Neural cell (in vitro differentiated cells): ENCODE results near the gene SMG1.
"Not testable (repeated sequence)": the region's sequence is repeated elsewhere in the genome, so short reads cannot be mapped to it uniquely, and the experiment has no call there.

Experiments used
- EP300 ChIP-seq: fragments of 450-650 bp; conservative IDR thresholded peaks from 2 replicates; pipeline ENCODE4 v1.6.1; 2014; ENCODE audit warnings: antibody characterized with exemption, mild to moderate bottlenecking, moderate library complexity; ENCODE audit not compliant: poor library complexity, severe bottlenecking
- EZH2 ChIP-seq: fragments of 200-600, 300-800 bp; shearing (Covaris generic), sonication (generic); IDR thresholded peaks from 2 replicates; pipeline ENCODE4 v1.6.1; 2014; ENCODE audit warnings: antibody characterized with exemption, low read length, borderline replicate concordance, mild to moderate bottlenecking; ENCODE audit not compliant: insufficient read depth, poor library complexity, severe bottlenecking
- MXI1 ChIP-seq: fragments of 450-650 bp; conservative IDR thresholded peaks from 2 replicates; pipeline ENCODE4 v1.6.1; 2014; ENCODE audit warnings: antibody characterized with exemption, mild to moderate bottlenecking; ENCODE audit not compliant: poor library complexity, severe bottlenecking
- POLR2AphosphoS5 ChIP-seq: IDR thresholded peaks from 2 replicates; pipeline ENCODE4 v1.6.1; 2012
- RAD21 ChIP-seq: fragments of 450-650 bp; conservative IDR thresholded peaks from 2 replicates; pipeline ENCODE4 v1.6.1; 2014; ENCODE audit warnings: antibody characterized with exemption, mild to moderate bottlenecking, moderate library complexity
- TAF1 ChIP-seq: IDR thresholded peaks from 2 replicates; pipeline ENCODE4 v1.6.1; 2012; ENCODE audit warnings: low read depth
- TF ChIP-seq, protein P1 (sequence below): fragments of 450-650 bp; IDR thresholded peaks from 2 replicates; pipeline ENCODE4 v1.5.1; 2014; ENCODE audit warnings: antibody characterized with exemption, mild to moderate bottlenecking, moderate library complexity; ENCODE audit not compliant: poor library complexity, severe bottlenecking
- TF ChIP-seq, protein P2 (sequence below): IDR thresholded peaks from 2 replicates; pipeline ENCODE4 v1.6.1; 2012; ENCODE audit warnings: borderline replicate concordance

DNA sequence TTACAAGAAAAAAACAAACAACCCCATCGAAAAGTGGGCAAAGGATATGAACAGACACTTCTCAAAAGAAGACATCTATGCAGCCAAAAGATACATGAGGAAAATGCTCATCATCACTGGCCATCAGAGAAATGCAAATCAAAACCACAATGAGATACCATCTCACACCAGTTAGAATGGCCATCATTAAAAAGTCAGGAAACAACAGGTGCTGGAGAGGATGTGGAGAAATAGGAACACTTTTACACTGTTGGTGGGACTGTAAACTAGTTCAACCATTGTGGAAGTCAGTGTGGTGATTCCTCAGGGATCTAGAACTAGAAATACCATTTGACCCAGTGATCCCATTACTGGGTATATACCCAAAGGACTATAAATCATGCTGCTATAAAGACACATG, 148.5 kb downstream of the SMG1 start:
- TF ChIP-seq, protein P1, sequence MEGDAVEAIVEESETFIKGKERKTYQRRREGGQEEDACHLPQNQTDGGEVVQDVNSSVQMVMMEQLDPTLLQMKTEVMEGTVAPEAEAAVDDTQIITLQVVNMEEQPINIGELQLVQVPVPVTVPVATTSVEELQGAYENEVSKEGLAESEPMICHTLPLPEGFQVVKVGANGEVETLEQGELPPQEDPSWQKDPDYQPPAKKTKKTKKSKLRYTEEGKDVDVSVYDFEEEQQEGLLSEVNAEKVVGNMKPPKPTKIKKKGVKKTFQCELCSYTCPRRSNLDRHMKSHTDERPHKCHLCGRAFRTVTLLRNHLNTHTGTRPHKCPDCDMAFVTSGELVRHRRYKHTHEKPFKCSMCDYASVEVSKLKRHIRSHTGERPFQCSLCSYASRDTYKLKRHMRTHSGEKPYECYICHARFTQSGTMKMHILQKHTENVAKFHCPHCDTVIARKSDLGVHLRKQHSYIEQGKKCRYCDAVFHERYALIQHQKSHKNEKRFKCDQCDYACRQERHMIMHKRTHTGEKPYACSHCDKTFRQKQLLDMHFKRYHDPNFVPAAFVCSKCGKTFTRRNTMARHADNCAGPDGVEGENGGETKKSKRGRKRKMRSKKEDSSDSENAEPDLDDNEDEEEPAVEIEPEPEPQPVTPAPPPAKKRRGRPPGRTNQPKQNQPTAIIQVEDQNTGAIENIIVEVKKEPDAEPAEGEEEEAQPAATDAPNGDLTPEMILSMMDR, result not testable (repeated sequence)
- TF ChIP-seq EZH2, RAD21, POLR2AphosphoS5, EP300, TAF1, MXI1: not testable (repeated sequence)
- TF ChIP-seq, protein P2, sequence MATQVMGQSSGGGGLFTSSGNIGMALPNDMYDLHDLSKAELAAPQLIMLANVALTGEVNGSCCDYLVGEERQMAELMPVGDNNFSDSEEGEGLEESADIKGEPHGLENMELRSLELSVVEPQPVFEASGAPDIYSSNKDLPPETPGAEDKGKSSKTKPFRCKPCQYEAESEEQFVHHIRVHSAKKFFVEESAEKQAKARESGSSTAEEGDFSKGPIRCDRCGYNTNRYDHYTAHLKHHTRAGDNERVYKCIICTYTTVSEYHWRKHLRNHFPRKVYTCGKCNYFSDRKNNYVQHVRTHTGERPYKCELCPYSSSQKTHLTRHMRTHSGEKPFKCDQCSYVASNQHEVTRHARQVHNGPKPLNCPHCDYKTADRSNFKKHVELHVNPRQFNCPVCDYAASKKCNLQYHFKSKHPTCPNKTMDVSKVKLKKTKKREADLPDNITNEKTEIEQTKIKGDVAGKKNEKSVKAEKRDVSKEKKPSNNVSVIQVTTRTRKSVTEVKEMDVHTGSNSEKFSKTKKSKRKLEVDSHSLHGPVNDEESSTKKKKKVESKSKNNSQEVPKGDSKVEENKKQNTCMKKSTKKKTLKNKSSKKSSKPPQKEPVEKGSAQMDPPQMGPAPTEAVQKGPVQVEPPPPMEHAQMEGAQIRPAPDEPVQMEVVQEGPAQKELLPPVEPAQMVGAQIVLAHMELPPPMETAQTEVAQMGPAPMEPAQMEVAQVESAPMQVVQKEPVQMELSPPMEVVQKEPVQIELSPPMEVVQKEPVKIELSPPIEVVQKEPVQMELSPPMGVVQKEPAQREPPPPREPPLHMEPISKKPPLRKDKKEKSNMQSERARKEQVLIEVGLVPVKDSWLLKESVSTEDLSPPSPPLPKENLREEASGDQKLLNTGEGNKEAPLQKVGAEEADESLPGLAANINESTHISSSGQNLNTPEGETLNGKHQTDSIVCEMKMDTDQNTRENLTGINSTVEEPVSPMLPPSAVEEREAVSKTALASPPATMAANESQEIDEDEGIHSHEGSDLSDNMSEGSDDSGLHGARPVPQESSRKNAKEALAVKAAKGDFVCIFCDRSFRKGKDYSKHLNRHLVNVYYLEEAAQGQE, result not testable (repeated sequence)
